ENCODE results near the gene CREM.

Gene CREM

DNA sequence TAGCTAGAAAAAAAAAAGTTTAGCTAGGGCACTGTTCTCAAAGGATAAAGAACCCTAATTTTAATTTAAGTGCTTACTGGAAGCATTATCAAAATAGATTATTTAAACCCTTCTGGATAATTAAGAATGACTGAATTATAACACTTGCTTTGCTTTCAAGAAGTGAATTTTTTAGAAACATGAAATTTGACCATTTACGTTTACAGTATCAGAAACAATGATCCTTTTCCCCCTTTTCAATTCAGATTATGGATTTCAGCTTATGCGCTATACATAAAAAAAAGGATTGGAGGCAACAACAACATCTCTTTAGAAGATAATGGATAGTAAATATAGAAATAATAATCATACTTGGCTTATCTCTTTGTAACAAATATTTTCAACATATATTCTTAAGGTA lies 39.2 kb downstream of the CREM start:
- Histone ChIP-seq H2AFZ (ENCODE audit: low read depth, low read length) (no peak overlapping the region), H3K4me3 (ENCODE audit: low read length) (no peak overlapping the region), H3K27me3 (ENCODE audit: low read depth, low read length) (no peaks in the 10 kb centered on the region), H3K79me2 (ENCODE audit: low read length) (no peaks in the 10 kb centered on the region), H3K9ac (ENCODE audit: low read length) (no peak overlapping the region), H3K9me3 (ENCODE audit: insufficient read depth, low read length) (no peaks in the 10 kb centered on the region), H3K36me3 (replicated peaks; ENCODE audit: low read depth, low read length) (no peaks in the 10 kb centered on the region), H4K20me1 (ENCODE audit: insufficient read depth, low read length) (no peaks in the 10 kb centered on the region), H3K4me1 (ENCODE audit: low read length) (no peaks in the 10 kb centered on the region), H3K27ac (ENCODE audit: low read length) (no peak overlapping the region), H3K4me2 (ENCODE audit: low read length) (no peak overlapping the region)
- TF ChIP-seq EZH2phosphoT487 (IDR thresholded peaks at IDR 0.05; ENCODE audit: low read depth), result no peak
- TF ChIP-seq, protein P1, sequence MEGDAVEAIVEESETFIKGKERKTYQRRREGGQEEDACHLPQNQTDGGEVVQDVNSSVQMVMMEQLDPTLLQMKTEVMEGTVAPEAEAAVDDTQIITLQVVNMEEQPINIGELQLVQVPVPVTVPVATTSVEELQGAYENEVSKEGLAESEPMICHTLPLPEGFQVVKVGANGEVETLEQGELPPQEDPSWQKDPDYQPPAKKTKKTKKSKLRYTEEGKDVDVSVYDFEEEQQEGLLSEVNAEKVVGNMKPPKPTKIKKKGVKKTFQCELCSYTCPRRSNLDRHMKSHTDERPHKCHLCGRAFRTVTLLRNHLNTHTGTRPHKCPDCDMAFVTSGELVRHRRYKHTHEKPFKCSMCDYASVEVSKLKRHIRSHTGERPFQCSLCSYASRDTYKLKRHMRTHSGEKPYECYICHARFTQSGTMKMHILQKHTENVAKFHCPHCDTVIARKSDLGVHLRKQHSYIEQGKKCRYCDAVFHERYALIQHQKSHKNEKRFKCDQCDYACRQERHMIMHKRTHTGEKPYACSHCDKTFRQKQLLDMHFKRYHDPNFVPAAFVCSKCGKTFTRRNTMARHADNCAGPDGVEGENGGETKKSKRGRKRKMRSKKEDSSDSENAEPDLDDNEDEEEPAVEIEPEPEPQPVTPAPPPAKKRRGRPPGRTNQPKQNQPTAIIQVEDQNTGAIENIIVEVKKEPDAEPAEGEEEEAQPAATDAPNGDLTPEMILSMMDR (IDR thresholded peaks at IDR 0.05; ENCODE audit: low read depth, low read length), result no peak

DNA sequence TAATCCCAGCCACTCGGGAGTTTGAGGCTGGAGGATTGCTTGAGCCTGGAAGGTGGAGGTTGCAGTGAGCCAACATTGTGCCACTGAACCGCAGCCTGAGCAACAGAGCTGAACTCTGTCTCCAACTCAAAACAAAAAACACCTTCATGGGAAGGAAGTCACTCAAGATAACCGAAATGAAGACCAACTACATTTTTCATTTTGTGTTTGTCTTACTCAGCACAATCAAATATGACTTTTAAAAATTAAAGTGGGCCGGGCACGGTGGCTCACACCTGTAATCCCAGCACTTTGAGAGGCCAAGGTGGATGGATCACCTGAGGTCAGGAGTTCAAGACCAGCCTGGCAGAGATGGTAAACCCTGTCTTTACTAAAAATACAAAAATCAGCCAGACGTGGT lies 40.0 kb downstream of the CREM start:
- Histone ChIP-seq H3K27me3 (ENCODE audit: low read depth, low read length) (no peaks in the 10 kb centered on the region), H2AFZ (ENCODE audit: low read depth, low read length) (no peak overlapping the region), H3K4me2 (ENCODE audit: low read length) (no peak overlapping the region), H3K9me3 (ENCODE audit: insufficient read depth, low read length) (no peaks in the 10 kb centered on the region), H3K9ac (ENCODE audit: low read length) (no peak overlapping the region), H3K4me1 (ENCODE audit: low read length) (no peaks in the 10 kb centered on the region), H3K27ac (ENCODE audit: low read length) (no peak overlapping the region), H3K79me2 (ENCODE audit: low read length) (no peaks in the 10 kb centered on the region), H3K36me3 (replicated peaks; ENCODE audit: low read depth, low read length) (no peaks in the 10 kb centered on the region), H4K20me1 (ENCODE audit: insufficient read depth, low read length) (no peaks in the 10 kb centered on the region), H3K4me3 (ENCODE audit: low read length) (no peak overlapping the region)
- no peak for TF ChIP-seq EZH2phosphoT487 (IDR thresholded peaks at IDR 0.05; ENCODE audit: low read depth)
- TF ChIP-seq, protein P1 (IDR thresholded peaks at IDR 0.05; ENCODE audit: low read depth, low read length), result no peak

DNA sequence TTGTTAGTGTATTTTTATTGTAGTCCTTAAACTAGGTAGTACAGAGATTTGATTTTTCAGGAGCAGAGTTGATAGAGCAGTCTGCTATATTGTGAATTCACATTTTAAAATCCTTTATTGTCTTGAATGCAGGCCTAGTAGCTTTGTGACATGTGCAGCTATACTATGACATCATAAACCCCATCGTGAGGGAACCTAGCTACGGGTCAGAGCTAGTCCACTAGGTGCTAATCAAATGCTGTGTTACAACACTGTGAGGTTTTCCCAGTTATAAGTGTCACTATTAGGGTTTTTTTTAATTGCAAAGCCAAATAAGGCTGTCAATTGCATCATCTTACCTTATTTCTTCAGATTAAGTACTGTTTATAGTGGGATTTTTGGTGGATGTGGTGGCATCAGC lies 40.7 kb downstream of the CREM start:
- no peak overlapping the region for H3K9ac ChIP-seq (ENCODE audit: low read length)
- no peak overlapping the region for H3K27ac ChIP-seq (ENCODE audit: low read length)
- H3K4me2 ChIP-seq (ENCODE audit: low read length), result no peak overlapping the region
- TF ChIP-seq, protein P1 (IDR thresholded peaks at IDR 0.05; ENCODE audit: low read depth, low read length), result no peak
- TF ChIP-seq EZH2phosphoT487 (IDR thresholded peaks at IDR 0.05; ENCODE audit: low read depth), result no peak
- H2AFZ ChIP-seq (ENCODE audit: low read depth, low read length), result no peak overlapping the region
- no peaks in the 10 kb centered on the region for H4K20me1 ChIP-seq (ENCODE audit: insufficient read depth, low read length)
- H3K4me1 ChIP-seq (ENCODE audit: low read length), result no peaks in the 10 kb centered on the region
- H3K4me3 ChIP-seq (ENCODE audit: low read length), result no peak overlapping the region
- no peaks in the 10 kb centered on the region for H3K79me2 ChIP-seq (ENCODE audit: low read length)
- no peaks in the 10 kb centered on the region for H3K9me3 ChIP-seq (ENCODE audit: insufficient read depth, low read length)
- no peaks in the 10 kb centered on the region for H3K36me3 ChIP-seq (replicated peaks; ENCODE audit: low read depth, low read length)
- no peaks in the 10 kb centered on the region for H3K27me3 ChIP-seq (ENCODE audit: low read depth, low read length)

DNA sequence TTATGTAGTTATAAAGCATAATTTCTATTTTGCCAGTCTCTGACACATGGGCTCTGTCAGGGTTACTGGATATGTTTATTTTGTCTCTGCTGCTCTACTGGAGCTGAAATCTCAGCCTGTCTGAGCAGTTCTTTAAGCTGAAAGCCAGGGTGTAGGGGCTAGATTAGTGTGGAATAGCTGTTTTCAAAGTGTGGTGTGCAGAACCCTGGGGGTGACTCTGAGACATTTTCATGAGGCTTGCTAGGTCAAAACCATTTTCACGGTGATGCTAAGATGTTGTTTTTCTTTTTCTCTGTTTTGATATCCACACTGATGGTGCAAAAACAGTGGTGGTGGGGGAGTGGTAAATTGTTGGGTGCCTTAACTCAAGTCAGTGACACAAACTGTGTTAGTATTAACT lies 45.5 kb downstream of the CREM start:
- H3K4me2 ChIP-seq (ENCODE audit: low read length), result no peak overlapping the region
- H3K27ac ChIP-seq (ENCODE audit: low read length), result no peak overlapping the region
- H3K9me3 ChIP-seq (ENCODE audit: insufficient read depth, low read length), result no peaks in the 10 kb centered on the region
- no peaks in the 10 kb centered on the region for H3K27me3 ChIP-seq (ENCODE audit: low read depth, low read length)
- H4K20me1 ChIP-seq (ENCODE audit: insufficient read depth, low read length), result no peaks in the 10 kb centered on the region
- no peak overlapping the region for H3K9ac ChIP-seq (ENCODE audit: low read length)
- no peak overlapping the region for H2AFZ ChIP-seq (ENCODE audit: low read depth, low read length)
- no peaks in the 10 kb centered on the region for H3K4me1 ChIP-seq (ENCODE audit: low read length)
- no peak overlapping the region for H3K4me3 ChIP-seq (ENCODE audit: low read length)
- H3K36me3 ChIP-seq (replicated peaks; ENCODE audit: low read depth, low read length), result no peaks in the 10 kb centered on the region
- TF ChIP-seq, protein P1 (IDR thresholded peaks at IDR 0.05; ENCODE audit: low read depth, low read length), result no peak
- TF ChIP-seq EZH2phosphoT487 (IDR thresholded peaks at IDR 0.05; ENCODE audit: low read depth), result no peak
- no peaks in the 10 kb centered on the region for H3K79me2 ChIP-seq (ENCODE audit: low read length)

Measured in OCI-LY3 (cell line).